HG03280 (cell line): Measurements from ENCODE around the gene RGS4.
"Not testable (repeated sequence)": the region's sequence is repeated elsewhere in the genome, so short reads cannot be mapped to it uniquely, and the experiment has no call there.

Source experiments
- ATAC-seq: cut with Tn5 transposase; IDR thresholded peaks from one replicate; pipeline ENCODE4 v1.9.1; 2021; ENCODE audit warnings: mild to moderate bottlenecking, moderate library complexity; ENCODE audit not compliant: unreplicated experiment

RGS4 gene

GRCh38 chr1:163066686-163067085 is 2.5 kb upstream of the RGS4 start:
- ATAC-seq, result no peak

DNA sequence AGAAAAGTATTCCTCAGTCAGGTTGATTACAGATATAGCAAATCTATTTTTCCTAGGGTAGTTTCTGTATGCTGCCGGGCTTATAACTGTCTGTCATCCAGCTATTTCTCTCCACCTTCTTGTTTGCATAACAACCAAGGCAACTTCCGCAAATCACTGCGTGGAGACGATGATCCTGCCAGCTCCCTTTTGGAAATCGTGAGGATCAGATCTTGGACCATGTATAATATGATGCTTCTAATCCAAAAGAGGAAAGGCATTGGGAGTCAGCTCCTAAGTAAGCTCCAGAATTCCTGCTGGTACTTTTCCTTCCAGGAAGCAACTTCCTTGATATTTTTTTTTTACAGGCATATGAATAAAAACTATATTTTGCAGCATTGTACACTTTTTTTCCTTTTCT is 445 bp upstream of the RGS4 start:
- ATAC-seq, result no peak

DNA sequence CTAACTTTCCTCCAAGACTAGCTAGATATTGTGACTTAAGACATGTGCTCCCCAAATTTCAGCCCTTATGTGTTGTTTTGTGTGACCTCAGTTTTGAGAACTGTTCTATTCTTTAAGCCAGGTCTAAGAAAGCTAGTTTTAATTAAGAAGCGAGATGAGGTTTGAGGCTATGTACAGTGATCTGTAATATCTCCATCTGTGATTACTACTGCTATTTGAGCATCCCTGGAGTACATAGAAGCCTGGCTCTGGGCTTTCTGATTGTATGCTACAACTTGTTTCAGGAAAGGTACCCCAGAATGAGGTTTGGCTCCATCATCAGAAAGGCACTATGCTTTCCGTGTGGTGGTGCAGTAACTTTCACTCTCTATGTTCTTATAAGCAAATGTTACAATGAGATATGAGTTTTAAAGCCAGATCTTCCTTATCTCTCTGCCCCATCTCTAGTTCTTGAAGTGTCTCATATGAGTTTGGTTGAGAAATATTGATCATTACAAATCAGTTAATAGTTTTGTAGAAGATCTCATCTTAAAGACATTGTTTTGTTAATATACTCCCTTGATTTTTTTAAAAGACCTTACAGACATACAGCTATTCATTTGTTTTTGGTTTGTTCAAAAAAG is 605 bp downstream of the RGS4 start:
- ATAC-seq, result no peak

DNA sequence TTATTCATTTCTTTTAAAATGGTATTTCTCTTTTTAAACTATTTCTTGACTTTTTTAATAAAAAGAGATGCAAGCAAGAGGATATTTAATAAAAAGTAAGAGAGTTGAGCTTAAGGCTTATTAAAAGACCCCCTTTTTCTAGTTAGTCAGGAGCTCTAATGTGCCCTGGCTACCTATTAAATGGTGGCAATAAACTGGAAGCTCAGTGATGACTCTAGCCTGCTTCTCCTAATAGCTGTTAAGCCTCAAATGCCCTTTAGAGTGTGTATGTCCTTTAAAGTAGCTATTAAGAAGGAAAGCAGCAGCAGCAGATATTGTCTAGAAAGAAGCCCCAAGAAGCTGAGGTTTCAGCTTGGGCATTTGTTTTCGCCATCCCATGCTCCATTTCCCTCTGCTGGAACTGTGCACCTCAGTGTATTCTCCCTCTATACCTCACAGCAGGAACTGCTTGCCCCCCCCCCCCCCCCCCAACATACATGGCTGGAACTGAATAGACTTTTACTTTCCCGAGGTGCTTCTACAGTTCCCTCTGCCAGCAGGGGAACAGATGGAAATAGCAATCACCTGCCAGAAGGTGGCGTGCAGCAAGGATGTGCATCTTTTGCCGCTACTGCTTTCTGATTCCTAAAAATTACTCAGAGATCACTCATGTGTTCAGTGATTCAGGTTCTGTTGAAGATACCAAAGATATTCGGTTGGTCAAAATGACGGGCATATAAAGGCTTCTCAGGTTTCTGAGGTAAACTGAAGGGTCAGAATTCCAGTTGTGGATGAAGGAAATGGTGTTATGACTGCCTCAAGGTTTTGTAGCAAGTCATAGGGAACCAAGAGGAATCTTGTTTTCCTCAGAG is 2.5 kb downstream of the RGS4 start:
- ATAC-seq, result no peak

DNA sequence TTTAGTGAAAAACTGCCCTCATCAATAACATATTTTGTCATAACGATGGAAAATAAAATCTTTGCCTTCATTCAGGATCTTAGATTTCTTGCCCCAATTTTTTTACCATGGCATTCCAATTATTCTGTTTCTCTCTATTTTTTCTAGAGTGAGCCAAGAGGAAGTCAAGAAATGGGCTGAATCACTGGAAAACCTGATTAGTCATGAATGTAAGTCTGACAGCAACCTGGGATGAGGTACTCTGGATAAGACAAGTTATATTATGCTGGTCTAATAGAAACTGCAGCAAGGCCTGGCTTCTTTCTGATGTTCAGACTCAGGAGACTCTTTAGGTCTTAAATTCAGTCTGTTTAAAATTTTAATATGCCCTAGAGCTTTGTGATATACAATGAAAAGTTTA is 3.5 kb downstream of the RGS4 start:
- ATAC-seq, result no peak

- ATAC-seq, result no peak
Observed at GRCh38 chr1:163074004-163074403, 4.8 kb downstream of the RGS4 start.

DNA sequence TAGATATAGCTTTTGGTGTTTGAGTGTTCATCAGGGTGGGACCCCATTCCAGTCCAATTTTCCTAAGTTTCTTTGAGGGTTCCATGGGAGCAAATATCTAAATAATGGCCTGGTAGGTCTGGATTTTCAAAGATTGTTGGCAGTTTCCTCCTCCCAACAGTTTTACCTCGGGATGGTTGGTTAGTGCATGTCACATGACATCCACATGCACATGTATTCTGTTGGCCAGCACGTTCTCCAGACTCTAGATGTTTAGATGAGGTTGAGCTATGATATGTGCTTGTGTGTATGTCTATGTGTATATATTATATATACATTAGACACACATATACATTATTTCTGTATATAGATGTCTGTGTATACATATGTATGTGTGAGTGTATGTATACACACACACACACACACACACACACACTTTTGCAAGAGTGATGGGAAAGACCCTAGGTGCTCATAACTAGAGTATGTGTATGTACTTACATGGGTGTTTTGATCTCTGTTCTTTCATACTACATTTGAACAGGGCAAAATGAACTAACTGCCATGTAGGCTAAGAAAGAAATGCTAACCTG is 5.6 kb downstream of the RGS4 start:
- ATAC-seq, result no peak

GRCh38 chr1:163076044-163076443 is 6.9 kb downstream of the RGS4 start:
- ATAC-seq, result no peak

- ATAC-seq, result no peak
Observed at GRCh38 chr1:163076446-163076845, 7.3 kb downstream of the RGS4 start.

DNA sequence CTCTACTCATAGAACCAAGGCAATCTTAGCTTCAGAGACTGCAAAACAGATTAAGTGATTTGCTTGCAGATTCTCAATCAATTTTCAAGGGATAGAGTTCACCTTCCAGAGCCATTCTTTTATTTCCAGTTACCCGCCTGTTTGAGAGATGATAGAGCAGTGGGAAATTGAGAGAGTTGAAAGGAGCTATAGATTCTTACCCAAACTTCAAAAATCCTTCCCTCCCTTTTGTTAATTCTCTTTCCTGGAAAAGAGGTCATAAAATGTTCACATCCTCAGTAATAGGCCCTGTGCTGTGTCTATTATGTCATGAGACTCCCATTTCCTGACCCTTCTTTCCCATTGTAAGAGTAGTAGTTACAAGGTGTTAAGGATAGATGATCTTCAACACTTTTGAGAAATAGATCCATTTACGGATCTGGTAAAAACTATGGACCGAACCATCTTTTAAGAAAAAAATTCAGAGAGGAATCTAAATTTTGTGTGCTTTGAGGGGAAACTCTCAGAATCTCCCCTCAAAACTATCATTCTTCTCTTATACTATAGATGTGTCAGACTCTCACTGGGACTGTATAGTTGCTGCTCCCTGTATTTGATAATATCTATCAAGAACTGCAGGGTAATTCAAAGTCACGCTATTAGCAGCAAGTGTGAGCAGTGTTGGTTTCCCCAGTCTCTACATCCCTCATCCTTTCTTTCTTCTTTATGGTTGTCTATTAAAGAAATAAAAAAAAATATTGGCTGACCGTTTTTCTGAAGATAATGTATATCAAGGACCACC is 8.0 kb downstream of the RGS4 start:
- no peak for ATAC-seq

GRCh38 chr1:163082971-163083370 is 13.8 kb downstream of the RGS4 start:
- no peak for ATAC-seq

DNA sequence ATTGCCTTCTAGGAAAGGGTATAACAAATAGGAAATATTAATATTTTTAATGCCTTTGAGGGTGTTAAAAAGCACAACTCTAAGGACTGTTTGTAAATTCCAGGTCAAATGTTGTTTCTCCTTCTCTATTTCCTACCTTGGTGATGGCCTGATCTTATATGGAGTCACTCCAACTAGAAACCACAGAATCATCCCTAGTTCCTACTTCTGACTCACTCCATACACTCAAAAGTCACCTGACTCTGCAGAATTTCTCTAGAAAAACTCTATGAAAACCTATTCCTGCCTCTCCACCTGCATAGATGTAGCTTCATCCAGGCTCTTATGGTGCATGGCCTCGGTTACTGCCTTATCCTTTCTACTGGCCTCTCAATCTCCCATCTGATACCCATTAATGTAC is 14.5 kb downstream of the RGS4 start:
- no peak for ATAC-seq

DNA sequence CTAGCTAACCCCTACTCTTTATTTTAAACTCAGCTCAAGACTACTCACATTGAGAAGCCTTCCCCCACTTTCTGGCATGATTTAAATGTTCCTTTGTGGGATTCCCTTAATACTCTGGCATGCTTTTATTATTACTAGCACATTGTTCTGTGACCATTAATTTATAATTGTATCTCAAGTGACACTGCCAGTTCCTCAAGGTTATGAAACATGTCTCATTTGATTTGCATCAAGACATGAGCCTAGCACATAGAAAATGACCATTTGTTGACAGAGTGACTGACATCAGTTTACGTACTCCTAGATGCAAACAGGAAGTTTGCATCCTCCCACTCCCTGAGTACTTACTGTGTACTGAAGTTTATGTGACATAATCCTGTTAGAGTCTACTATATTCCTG is 15.2 kb downstream of the RGS4 start:
- no peak for ATAC-seq

GRCh38 chr1:163085041-163085903 is 16.1 kb downstream of the RGS4 start:
- ATAC-seq, result no peak

GRCh38 chr1:163085904-163086268 is 16.7 kb downstream of the RGS4 start:
- ATAC-seq, result no peak

DNA sequence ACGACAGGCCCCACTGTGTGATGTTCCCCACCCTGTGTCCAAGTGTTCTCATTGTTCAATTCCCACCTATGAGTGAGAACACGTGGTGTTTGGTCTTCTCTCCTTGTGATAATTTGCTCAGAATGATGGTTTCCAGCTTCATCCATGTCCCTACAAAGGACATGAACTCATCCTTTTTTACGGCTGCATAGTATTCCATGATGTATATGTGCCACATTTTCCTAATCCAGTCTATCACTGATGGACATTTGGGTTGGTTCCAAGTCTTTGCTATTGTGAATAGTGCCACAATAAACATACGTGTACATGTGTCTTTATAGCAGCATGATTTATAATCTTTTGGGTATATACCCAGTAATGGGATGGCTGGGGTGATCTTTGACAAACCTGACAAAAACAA is 20.0 kb downstream of the RGS4 start:
- not testable (repeated sequence) for ATAC-seq

DNA sequence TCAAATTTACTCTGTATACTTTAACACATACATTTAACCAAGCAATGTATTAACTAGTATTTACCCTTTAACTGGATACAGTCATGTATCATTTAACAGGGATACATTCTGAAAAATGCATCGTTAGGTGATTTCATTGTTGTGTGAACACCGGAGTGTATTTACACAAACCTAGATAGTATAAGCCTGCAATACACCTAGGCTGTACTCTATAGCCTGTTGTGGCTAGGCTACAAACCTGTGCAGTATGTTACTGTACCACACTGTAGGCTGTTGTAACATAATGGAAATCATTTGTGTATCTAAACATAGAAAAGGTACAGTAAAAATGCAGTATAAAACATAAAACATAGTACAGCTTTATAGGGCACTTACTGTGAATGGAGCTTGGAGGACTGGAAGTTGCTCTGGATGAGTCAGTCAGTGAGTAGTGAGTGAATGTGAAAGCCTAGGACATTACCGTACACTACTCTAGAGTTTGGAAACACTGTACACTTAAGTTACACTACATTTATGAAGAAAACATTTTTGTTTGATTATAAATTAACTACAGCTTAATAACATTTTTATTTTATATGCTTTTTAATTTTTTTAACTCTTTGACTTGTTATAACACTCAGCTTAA is 21.3 kb downstream of the RGS4 start:
- ATAC-seq, result no peak

DNA sequence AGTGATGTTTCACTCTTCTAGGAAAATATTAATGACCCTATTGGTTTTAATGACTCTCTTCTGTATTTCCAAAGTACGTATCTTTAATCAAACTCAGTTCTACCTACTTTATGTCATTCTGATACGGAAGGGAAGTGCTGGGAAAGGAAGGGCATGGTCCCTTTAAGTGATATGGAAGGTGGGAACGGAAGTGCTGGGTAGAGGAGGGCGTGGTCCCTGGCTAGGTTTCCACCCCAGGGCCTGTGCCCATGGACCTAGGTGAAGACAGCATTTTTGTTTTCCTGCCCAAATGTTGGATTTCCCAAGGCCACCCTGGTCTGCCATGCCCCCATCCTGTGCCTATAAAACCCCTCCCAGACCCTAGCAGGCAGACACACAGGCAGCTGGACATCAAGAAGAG is 24.0 kb downstream of the RGS4 start:
- ATAC-seq, result no peak

- no peak for ATAC-seq
Observed at GRCh38 chr1:163093579-163093978, 24.4 kb downstream of the RGS4 start.

GRCh38 chr1:163094182-163094581 is 25.0 kb downstream of the RGS4 start:
- ATAC-seq, result no peak
